Fibroblast of lung (primary cell): ENCODE data around the gene PCF11. TPM values are rescaled to one million over a fixed set of nuclear protein-coding genes. Genes with fewer than 3 reads are reported as not detected.

Source experiments
- DNase-seq, 2 donors: peaks; one replicate each; pipeline versions ENCODE4 v3.0.0 to v3.0.0-alpha.2; 2010; ENCODE audit warnings: low read depth in 2 of 2
- H2AFZ ChIP-seq: 2 replicates; pipeline ENCODE4 v1.5.1; 2012; ENCODE audit warnings: low read length, control low read depth, inconsistent platforms
- H3K27ac ChIP-seq: 2 replicates; pipeline ENCODE4 v1.5.1; 2011; ENCODE audit warnings: low read length, control low read depth; ENCODE audit not compliant: insufficient read depth
- H3K27me3 ChIP-seq: 2 replicates; pipeline ENCODE4 v1.5.1; 2011; ENCODE audit warnings: mild to moderate bottlenecking, low read length; ENCODE audit not compliant: control insufficient read depth, insufficient read depth
- H3K36me3 ChIP-seq: 2 replicates; pipeline ENCODE4 v1.5.1; 2011; ENCODE audit warnings: low read length; ENCODE audit not compliant: control insufficient read depth, insufficient read depth
- H3K4me1 ChIP-seq: 2 replicates; pipeline ENCODE4 v1.5.1; 2011; ENCODE audit warnings: low read length; ENCODE audit not compliant: control insufficient read depth, insufficient read depth; ENCODE audit errors: extremely low read depth
- H3K4me2 ChIP-seq: 2 replicates; pipeline ENCODE4 v1.5.1; 2011; ENCODE audit warnings: low read length, control low read depth; ENCODE audit not compliant: insufficient read depth; ENCODE audit errors: extremely low read depth
- H3K4me3 ChIP-seq, 4 experiments: fragments of 200-600 bp in 1 of 4; sonication (generic) in 1 of 4; replicated peaks in 1 of 4; 2 replicates each; pipeline ENCODE4 v1.5.1; 2011 to 2016; ENCODE audit warnings: low read length in 4 of 4, low read depth in 3 of 4, mild to moderate bottlenecking in 3 of 4, control low read depth in 2 of 4, inconsistent platforms in 1 of 4, mixed read lengths in 1 of 4; ENCODE audit not compliant: insufficient read depth in 1 of 4; ENCODE audit errors: control extremely low read depth in 1 of 4
- H3K79me2 ChIP-seq: 2 replicates; pipeline ENCODE4 v1.5.1; 2012; ENCODE audit warnings: mild to moderate bottlenecking, low read length, inconsistent platforms; ENCODE audit not compliant: control insufficient read depth, insufficient read depth
- H3K9ac ChIP-seq: 2 replicates; pipeline ENCODE4 v1.5.1; 2011; ENCODE audit warnings: mild to moderate bottlenecking, low read length, control low read depth; ENCODE audit not compliant: insufficient read depth
- H3K9me3 ChIP-seq: 2 replicates; pipeline ENCODE4 v1.5.1; 2012; ENCODE audit warnings: low read depth, low read length; ENCODE audit not compliant: control insufficient read depth, insufficient read depth
- H4K20me1 ChIP-seq: 2 replicates; pipeline ENCODE4 v1.5.1; 2011; ENCODE audit warnings: low read length; ENCODE audit not compliant: control insufficient read depth, insufficient read depth; ENCODE audit errors: extremely low read depth
- CTCF ChIP-seq, 2 donors: IDR thresholded peaks in 1 of 2; conservative IDR thresholded peaks in 1 of 2; 1 replicate in 1 of 2; 2 replicates in 1 of 2; pipeline ENCODE4 v1.5.1; 2011 to 2012; ENCODE audit warnings: low read length in 2 of 2, control low read depth in 1 of 2, inconsistent platforms in 1 of 2, low read depth in 1 of 2, mild to moderate bottlenecking in 1 of 2
- EZH2 ChIP-seq: IDR thresholded peaks from 2 replicates; pipeline ENCODE4 v1.5.1; 2012; ENCODE audit warnings: low read length, control low read depth, mild to moderate bottlenecking; ENCODE audit errors: missing control alignments
- polyA plus RNA-seq, 2 donors: library from polyadenylated mRNA; depleted of rRNA in 1 of 2; stranded (reverse) in 1 of 2; unstranded in 1 of 2; fragments of >200 nt; gene quantifications; 2 replicates each; pipeline ENCODE4 v1.2.1, GENCODE V29; 2011 to 2012; ENCODE audit warnings: missing spikeins in 1 of 2
- total RNA-seq: library from RNA; depleted of rRNA; stranded (reverse); fragments of >200 nt; gene quantifications from 2 replicates; pipeline ENCODE4 v1.2.1, GENCODE V29; 2014

The PCF11 gene
- total and polyA plus RNA-seq, 2 donors (not counting 1 experiment from before 2014, with no cell fraction given), result 26.6 to 44.8 TPM

GRCh38 chr11:83118814-83119213 lies 38.1 kb upstream of the PCF11 start:
- no peak overlapping the region for H3K4me3 ChIP-seq
- peaks cover 4% of the 10 kb centered on the region for H3K4me1 ChIP-seq
- H3K9ac ChIP-seq, result no peak overlapping the region
- H2AFZ ChIP-seq, result no peak overlapping the region
- H4K20me1 ChIP-seq, result no peaks in the 10 kb centered on the region
- no peaks in the 10 kb centered on the region for H3K36me3 ChIP-seq
- peak in 1 of 2 donors; percentile 50 for DNase-seq
- no peaks in the 10 kb centered on the region for H3K27me3 ChIP-seq
- H3K4me2 ChIP-seq, result peak overlapping the region; percentile 20
- TF ChIP-seq CTCF (conservative IDR thresholded peaks at IDR 0.05 in 1 of 2, IDR thresholded peaks at IDR 0.05 in 1 of 2; ENCODE audit: low read depth in 1 of 2, low read length in 2 of 2) (no peak), EZH2 (no peak)
- H3K79me2 ChIP-seq, result no peaks in the 10 kb centered on the region
- H3K27ac ChIP-seq, result no peak overlapping the region
- H3K9me3 ChIP-seq, result no peaks in the 10 kb centered on the region

GRCh38 chr11:83119216-83119615 lies 37.7 kb upstream of the PCF11 start:
- Histone ChIP-seq H3K9me3 (no peaks in the 10 kb centered on the region), H3K4me2 (peak overlapping the region; percentile 33), H3K4me3 (no peak overlapping the region), H3K79me2 (no peaks in the 10 kb centered on the region), H3K36me3 (no peaks in the 10 kb centered on the region), H3K27me3 (no peaks in the 10 kb centered on the region), H4K20me1 (no peaks in the 10 kb centered on the region), H3K27ac (no peak overlapping the region), H3K9ac (no peak overlapping the region), H2AFZ (no peak overlapping the region), H3K4me1 (peaks cover 4% of the 10 kb centered on the region)
- TF ChIP-seq CTCF (conservative IDR thresholded peaks at IDR 0.05 in 1 of 2, IDR thresholded peaks at IDR 0.05 in 1 of 2; ENCODE audit: low read depth in 1 of 2, low read length in 2 of 2) (no peak), EZH2 (no peak)
- DNase-seq, result peak; percentile 3 to 21

GRCh38 chr11:83120327-83120726 lies 36.6 kb upstream of the PCF11 start:
- TF ChIP-seq CTCF (conservative IDR thresholded peaks at IDR 0.05 in 1 of 2, IDR thresholded peaks at IDR 0.05 in 1 of 2; ENCODE audit: low read depth in 1 of 2, low read length in 2 of 2) (no peak), EZH2 (no peak)
- H3K4me1 ChIP-seq, result peaks cover 4% of the 10 kb centered on the region
- DNase-seq, result peak in 1 of 2 donors; percentile 44

More at GRCh38 chr11:83120327-83120726, 36.6 kb upstream of the PCF11 start:
- no peaks in the 10 kb centered on the region for H4K20me1 ChIP-seq
- H2AFZ ChIP-seq, result no peak overlapping the region
- H3K36me3 ChIP-seq, result no peaks in the 10 kb centered on the region
- no peak overlapping the region for H3K4me2 ChIP-seq
- no peak overlapping the region for H3K4me3 ChIP-seq
- no peaks in the 10 kb centered on the region for H3K27me3 ChIP-seq
- H3K79me2 ChIP-seq, result no peaks in the 10 kb centered on the region
- H3K9ac ChIP-seq, result no peak overlapping the region
- H3K27ac ChIP-seq, result no peak overlapping the region
- no peaks in the 10 kb centered on the region for H3K9me3 ChIP-seq
